NCI-H524 treated with DMSO at 0.1 percent for 48 hours (cell line): ENCODE measurements around the gene FAM209A.
A peak's percentile ranks its signal among the peaks of the same experiment; 100 is the strongest.
"Not testable (repeated sequence)": the region's sequence is repeated elsewhere in the genome, so short reads cannot be mapped to it uniquely, and the experiment has no call there.

Source experiments
- DNase-seq: peaks from one replicate; lab custom pipeline; 2025; lab: John Stamatoyannopoulos, UW

Gene FAM209A

DNA sequence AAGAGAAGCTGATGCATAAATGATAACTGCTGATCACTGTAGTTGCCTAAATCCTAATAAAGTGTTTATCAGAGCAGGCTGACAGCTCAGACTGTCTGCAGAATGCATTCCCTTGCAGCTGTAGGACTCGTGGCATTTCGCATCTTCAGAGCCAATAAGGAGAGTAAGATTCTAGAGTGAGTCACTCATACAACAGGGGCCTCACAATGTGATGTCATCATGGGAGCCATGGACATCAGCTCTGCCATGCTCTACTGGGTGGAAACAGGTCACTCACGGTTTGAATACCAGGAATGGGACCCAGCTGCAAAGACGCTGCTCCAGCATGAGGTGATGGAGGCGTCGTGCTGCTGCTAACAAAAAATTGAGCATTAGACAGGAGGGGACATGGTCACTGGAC is 15.9 kb downstream of the FAM209A start:
- DNase-seq: no peak

DNA sequence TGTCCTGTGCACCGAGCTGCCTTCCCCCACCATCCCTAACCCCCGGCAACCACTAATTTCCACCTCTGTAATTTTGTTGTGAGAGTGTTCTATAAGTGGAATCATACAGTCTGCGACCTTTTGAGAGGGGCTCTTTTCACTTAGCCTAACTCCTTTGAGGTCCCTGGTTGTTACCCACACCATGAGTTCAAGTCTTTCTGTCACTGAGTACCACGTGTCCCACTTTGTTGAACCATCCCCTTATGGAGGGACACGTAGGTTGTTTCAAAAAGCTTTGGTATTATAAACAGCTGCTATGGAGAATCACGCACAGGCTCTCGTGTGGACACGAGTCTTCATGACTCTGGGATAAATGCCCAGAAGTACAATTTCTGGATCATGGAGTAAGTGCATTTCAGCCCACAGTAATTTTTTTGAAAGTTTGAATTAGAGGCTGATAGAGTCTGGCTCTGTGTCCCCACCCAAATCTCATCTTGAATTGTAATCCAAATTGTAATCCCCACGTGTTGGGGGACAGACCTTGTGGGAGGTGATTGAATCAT is 18.0 kb downstream of the FAM209A start:
- DNase-seq: no peak

DNA sequence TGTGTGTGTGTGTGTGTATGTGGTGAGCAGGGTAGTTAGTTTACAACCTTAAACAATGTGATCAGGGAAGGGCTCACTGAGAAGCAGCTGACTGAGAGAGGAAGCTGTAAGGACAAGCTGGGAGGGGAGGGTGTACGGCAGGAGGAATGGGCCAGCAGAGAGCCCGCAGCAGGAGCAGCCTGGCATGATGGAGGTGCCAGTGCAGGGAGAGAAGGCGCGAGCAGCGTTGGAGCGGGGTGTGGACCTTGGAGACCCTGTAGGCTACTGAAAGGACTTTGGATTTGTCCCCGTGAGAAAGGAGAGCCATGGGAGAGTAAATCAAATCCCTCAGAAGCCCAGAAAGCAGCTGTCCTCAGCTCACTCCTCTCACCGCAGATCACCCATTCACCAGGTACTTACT is 27.0 kb downstream of the FAM209A start:
- DNase-seq: no peak

DNA sequence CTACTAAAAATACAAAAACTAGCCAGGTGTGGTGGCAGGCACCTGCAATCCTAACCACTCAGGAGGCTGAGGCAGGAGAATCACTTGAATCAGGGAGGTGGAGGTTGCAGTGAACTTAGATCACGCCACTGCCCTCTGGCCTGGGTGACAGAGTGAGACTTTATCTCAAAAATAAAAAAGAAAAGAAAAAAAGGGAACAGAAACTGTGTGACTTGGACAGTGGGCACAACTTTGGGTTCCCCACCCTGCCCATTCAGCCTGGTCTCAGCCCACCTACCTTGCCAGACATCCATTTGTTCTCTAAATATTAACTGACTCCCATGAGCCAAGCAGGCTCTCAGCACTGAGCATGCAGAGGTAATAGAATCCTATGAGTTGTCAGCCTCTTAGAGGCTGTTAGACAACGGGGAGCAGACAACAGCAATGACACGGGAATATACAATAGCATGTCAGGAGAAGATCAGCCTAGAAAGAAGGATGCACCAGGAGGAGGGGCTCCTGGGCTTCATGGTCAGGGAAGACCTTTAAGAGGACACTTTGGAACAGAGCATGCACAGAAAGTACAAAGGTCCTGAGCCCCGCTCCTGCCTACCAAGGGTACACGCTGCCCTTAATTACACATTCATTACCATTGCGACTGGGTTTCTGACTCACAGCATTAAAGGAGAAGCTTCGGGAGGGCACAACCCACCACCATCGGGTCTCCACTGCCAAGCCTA is 28.5 kb downstream of the FAM209A start:
- DNase-seq: no peak

DNA sequence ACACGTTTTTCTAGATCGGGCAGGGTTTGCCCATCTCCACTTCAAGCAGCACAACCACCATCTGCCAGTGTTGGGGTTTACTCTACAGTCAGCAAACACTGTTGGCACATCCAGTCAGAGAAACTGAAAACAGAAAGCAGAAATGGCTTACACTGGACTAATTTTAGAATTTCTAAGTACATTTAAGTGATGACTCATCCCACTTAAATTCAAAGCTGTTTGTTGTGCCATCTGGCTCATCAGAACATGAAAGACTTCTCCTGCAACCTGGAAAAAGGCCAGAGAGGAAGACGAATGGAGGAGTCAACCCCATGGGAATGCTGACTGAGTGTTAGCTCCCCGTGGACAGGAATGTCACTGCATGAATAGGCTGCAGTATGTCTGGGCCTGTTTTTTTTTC is 30.3 kb downstream of the FAM209A start:
- DNase-seq: peak; percentile 95

DNA sequence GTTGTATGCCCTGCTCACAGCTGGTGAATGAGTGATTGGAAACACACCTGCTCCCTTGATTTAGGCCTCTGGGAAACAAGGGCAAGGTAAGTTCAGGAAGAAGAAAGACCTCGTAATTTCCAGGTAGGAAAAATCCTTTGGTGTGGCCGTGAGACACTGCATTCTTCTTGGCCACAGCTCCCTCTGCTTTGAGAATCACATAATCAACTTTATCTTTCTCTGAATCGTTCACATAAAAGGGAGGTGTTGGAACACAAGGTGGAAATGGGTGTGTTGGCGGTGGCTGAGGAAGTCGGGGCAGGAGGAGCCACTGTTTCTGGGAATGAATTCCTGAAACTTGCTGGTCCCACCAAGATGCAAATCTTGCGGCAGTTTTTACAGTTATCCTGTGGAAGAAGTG is 34.4 kb downstream of the FAM209A start:
- no peak for DNase-seq

DNA sequence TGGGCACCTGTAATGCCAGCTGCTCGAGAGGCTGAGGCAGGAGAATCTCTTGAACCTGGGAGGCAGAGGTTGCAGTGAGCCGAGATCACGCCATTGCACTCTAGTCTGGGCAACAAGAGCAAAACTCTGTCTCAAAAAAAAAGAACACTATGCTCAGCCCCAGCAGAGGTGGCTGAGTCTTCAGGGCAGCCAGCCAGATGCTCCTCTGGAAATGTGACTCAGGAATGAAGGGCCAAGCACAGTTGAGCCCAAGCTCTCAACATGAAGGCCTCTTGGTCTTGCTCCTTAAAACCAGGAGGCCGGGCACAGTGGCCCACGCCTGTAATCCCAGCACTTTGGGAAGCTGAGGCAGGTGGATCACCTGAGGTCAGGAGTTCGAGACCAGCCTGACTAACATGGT is 40.0 kb downstream of the FAM209A start:
- DNase-seq: not testable (repeated sequence)

DNA sequence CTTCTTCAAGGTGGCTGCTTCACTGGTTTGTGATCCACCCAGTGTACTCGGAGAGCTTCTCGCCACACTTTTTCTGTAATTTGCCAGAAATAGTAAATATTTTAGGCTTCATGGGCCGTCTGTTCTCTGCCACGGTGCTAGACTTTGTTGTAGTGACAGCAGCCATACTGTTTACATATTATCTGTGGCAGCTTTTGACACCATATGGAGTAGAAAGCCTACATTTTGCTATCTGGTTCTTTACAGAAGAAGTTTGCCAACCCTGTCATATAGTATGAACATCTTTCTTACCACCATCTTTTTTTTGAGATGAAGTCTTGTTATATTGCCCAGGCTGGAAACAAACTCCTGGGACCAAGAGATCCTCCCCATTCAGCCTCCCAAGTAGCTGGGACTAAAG is 41.0 kb downstream of the FAM209A start:
- no peak for DNase-seq

DNA sequence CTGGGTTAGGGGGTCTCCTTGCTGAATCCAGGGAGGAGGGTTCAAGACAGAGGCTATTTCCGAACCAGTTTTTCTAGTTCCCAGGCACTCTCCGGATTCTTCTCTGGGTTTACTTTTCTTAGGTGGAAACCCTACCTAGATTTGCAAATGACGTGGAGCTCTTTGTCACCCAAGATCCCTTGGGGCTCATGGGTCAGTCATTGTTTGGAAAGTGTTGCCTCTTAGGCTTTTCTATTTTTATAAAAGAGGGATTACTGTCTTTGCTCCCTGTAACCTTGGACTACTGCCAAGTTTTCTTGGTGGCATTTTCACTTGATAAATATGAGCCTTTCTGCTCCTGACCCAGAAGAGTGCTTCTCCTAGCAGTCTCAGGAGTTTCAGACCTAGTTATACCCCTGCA is 42.1 kb downstream of the FAM209A start:
- DNase-seq: no peak

DNA sequence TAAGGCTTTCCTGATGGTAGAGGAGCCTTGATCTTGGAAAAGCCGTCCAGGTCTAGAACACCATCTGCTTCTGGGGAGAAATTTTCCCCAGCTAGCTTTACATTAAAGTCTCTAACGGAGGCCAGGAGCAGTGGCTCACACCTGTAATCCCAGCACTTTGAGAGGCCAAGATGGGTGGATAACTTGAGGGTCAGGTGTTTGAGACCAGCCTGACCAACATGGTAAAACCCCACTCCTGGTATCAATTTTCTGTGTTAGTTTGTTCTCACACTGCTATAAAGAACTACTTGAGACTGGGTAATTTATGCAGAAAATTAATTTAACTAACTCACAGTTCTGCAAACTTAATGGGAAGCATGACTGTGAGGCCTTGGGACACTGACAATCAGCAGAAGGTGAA is 46.3 kb downstream of the FAM209A start:
- DNase-seq: no peak

DNA sequence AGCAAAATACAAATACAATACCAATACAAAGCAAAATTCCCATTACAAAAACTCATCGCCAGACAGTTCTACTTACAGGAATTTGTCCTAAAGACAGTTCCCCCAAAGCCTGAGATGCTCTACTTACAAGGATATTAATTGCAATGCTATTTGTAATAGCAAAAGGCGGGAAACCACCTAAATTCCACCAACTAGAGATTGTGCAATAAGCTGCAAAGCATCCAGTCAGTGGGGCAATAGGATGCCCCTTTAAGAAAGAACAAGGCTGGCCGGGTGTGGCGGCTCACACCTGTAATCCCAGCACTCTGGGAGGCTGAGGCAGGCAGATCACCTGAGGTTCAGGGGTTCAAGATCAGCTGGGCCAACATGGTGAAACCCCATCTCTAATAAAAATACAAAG is 47.6 kb downstream of the FAM209A start:
- DNase-seq: no peak

DNA sequence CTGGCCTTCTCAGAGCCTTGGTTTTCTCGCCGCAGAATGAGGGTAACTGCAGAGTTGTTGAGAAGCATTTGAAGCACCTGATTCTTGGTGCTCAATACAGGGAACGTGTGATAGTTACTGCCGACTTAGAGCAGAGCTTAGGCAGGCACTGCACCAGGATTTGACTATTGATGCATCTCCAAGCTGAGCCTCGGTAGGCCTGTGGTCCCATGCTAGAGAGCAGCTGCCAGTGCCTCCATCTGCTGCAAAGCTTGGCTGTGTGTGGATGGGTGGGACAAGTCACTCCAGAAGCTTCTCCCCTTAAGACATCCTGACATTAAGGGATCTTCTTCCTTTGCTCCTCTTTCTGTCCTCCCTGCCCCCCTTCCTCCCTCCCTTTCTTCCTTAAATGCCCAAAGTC is 49.4 kb downstream of the FAM209A start:
- DNase-seq: no peak

DNA sequence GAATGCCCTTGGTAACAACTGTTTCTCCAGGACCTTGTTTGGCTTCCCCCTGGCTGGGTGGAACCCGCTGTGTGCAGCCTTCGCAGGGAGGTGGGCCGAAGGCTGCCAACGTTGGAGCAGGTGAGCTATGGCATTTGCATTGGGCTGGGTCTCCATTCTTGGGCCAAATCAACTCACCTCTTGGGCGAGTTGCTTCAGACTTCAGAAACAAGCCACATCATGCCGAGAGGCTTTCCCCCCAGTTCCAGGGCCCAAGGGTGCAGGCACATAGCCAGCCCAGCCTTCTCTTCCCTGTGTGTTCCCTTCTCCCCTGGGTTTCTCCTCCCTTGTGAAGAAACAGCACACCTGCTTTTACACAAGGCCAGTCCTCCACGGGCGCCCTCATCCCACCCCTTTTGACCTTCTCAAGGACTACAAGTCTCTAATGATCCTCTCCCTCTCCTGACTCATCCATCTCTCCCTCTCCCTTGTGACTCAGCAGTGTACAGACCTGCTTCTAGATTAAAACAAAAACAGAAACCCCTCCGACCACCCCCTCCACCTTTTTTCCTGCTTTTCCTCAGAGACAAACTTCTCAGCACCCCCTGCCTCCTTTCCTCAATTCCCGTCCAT is 50.1 kb downstream of the FAM209A start:
- DNase-seq: no peak

DNA sequence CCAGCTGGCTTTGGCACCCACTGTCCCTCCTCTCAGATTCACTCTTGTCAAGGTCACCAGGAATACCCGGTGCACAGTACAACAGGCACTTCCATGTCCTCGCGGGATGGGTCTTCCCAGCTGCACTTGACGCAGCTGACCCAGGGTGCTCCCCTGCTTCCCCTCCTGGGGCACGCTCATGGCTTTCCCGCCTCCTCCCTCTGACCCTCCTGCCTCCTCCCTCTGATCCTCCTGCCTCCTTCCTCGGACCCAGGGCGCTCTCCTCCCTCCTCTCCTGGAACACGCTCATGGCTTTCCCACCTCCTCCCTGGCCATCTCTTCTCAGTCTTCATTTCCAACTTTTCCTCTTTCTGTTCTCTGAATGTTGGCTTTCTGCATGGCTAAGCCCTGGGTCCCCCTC is 50.6 kb downstream of the FAM209A start:
- no peak for DNase-seq
